ENCODE data around the gene DSC2.
"Not testable (repeated sequence)": the region's sequence is repeated elsewhere in the genome, so short reads cannot be mapped to it uniquely, and the experiment has no call there.

DSC2 gene

GRCh38 chr18:31102025-31102684, at the start of gene DSC2:
TSS of gene DSC2 (minus strand) at chr18:31102421. CDS start at chr18:31101971, 450 bp downstream.
- DNase-seq = peak; percentile 33

- no peak for DNase-seq
These were observed 47.1 kb upstream of the DSC2 start for GRCh38 chr18:31149351-31149750.

- no peak for DNase-seq
These were observed 46.4 kb upstream of the DSC2 start for GRCh38 chr18:31148600-31148999.

- no peak for DNase-seq
These were observed 44.6 kb upstream of the DSC2 start for GRCh38 chr18:31146809-31147208.

GRCh38 chr18:31143025-31143424, 40.8 kb upstream of the DSC2 start:
- no peak for DNase-seq

GRCh38 chr18:31138709-31139108, 36.5 kb upstream of the DSC2 start:
- no peak for DNase-seq

GRCh38 chr18:31134988-31135529, 32.8 kb upstream of the DSC2 start:
- DNase-seq = no peak

GRCh38 chr18:31129398-31130115, 27.3 kb upstream of the DSC2 start:
- DNase-seq = no peak

- DNase-seq = no peak
These were observed 23.7 kb upstream of the DSC2 start for GRCh38 chr18:31125878-31126277.

- DNase-seq = not testable (repeated sequence)
These were observed 20.9 kb upstream of the DSC2 start for GRCh38 chr18:31123125-31123524.

GRCh38 chr18:31120594-31120993, 18.4 kb upstream of the DSC2 start:
- no peak for DNase-seq

GRCh38 chr18:31116853-31117595, 14.8 kb upstream of the DSC2 start:
- DNase-seq = no peak

GRCh38 chr18:31112804-31113203, 10.6 kb upstream of the DSC2 start:
- DNase-seq = no peak

- DNase-seq = no peak
These were observed 3.5 kb upstream of the DSC2 start for GRCh38 chr18:31105733-31106132.

GRCh38 chr18:31104444-31104843, 2.2 kb upstream of the DSC2 start:
- DNase-seq = no peak

GRCh38 chr18:31103423-31103822, 1.2 kb upstream of the DSC2 start:
- no peak for DNase-seq

- peak; percentile 15 for DNase-seq
These were observed 720 bp upstream of the DSC2 start for GRCh38 chr18:31102941-31103340.

GRCh38 chr18:31101183-31102024, 817 bp downstream of the DSC2 start:
- DNase-seq = peak; percentile 21

GRCh38 chr18:31100436-31101182, 1.6 kb downstream of the DSC2 start:
- peak; percentile 26 for DNase-seq

GRCh38 chr18:31099450-31100230, 2.6 kb downstream of the DSC2 start:
- DNase-seq = peak; percentile 6

GRCh38 chr18:31098878-31099277, 3.3 kb downstream of the DSC2 start:
- DNase-seq = no peak

Measured in kidney glomerular epithelial cell (primary cell).